ENCODE data around the gene PGM2.

The PGM2 gene

DNA sequence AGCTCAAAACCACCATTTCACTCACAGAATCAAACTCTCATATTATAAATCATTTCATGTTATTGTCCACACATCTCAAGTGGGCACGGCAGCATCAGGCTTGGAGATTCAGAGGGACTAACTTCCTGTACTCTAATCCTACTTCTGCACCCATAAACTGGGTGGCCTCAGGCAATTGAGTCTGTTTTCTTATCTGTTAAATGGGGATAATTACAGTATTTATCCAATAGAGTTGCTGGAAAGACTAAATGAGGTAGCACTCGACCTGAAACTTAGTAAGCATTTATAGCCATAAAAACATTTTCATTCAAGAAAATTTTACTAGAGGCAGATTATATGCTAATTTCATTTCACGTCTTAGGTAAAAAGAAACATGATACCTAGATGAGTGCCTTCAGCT, 77.4 kb downstream of the PGM2 start:
- H3K4me1 ChIP-seq (ENCODE audit: insufficient read depth, low read length) = no peaks in the 10 kb centered on the region
- no peak for ATAC-seq (ENCODE audit: insufficient read depth, low read depth)
- no peak overlapping the region for H3K9ac ChIP-seq (ENCODE audit: low read depth, low read length)
- no peak overlapping the region for H3K4me3 ChIP-seq (ENCODE audit: low read depth in 1 of 2, low read length in 2 of 2)
- no peaks in the 10 kb centered on the region for H3K27me3 ChIP-seq (ENCODE audit: insufficient read depth, low read length, poor library complexity)
- no peak overlapping the region for H3K27ac ChIP-seq (ENCODE audit: low read length)
- H4K20me1 ChIP-seq (ENCODE audit: insufficient read depth, low read length) = 0 out of 2 replicates have a peak, but pooled peaks cover 6% of the 10 kb centered on the region
- no peak for DNase-seq
- peaks cover 18% of the 10 kb centered on the region for H3K79me2 ChIP-seq (ENCODE audit: insufficient read depth, low read length)
- no peaks in the 10 kb centered on the region for H3K9me3 ChIP-seq (ENCODE audit: insufficient read depth, low read length, severe bottlenecking)
- H3K4me2 ChIP-seq (ENCODE audit: insufficient read depth, low read length) = no peak overlapping the region
- no peak overlapping the region for H2AFZ ChIP-seq (ENCODE audit: low read depth, low read length)
- peaks cover 26% of the 10 kb centered on the region for H3K36me3 ChIP-seq (ENCODE audit: insufficient read depth, low read length)
- TF ChIP-seq CTCF (IDR thresholded peaks at IDR 0.05; ENCODE audit: borderline replicate concordance, extremely low read depth, low read length, poor library complexity, severe bottlenecking) (no peak), EZH2 (IDR thresholded peaks at IDR 0.05; ENCODE audit: borderline replicate concordance, low read depth, low read length, severe bottlenecking) (no peak)

- no peaks in the 10 kb centered on the region for H3K27me3 ChIP-seq (ENCODE audit: insufficient read depth, low read length, poor library complexity)
- H3K4me3 ChIP-seq (ENCODE audit: low read depth in 1 of 2, low read length in 2 of 2) = no peak overlapping the region
- no peak for DNase-seq
- no peaks in the 10 kb centered on the region for H3K9me3 ChIP-seq (ENCODE audit: insufficient read depth, low read length, severe bottlenecking)
- no peak overlapping the region for H3K4me2 ChIP-seq (ENCODE audit: insufficient read depth, low read length)
- H3K9ac ChIP-seq (ENCODE audit: low read depth, low read length) = no peak overlapping the region
- no peak overlapping the region for H3K27ac ChIP-seq (ENCODE audit: low read length)
- no peaks in the 10 kb centered on the region for H3K4me1 ChIP-seq (ENCODE audit: insufficient read depth, low read length)
- peaks cover 11% of the 10 kb centered on the region for H3K79me2 ChIP-seq (ENCODE audit: insufficient read depth, low read length)
- ATAC-seq (ENCODE audit: insufficient read depth, low read depth) = no peak
- no peak for TF ChIP-seq EZH2 (IDR thresholded peaks at IDR 0.05; ENCODE audit: borderline replicate concordance, low read depth, low read length, severe bottlenecking)
- TF ChIP-seq CTCF (IDR thresholded peaks at IDR 0.05; ENCODE audit: borderline replicate concordance, extremely low read depth, low read length, poor library complexity, severe bottlenecking) = no peak
- H3K36me3 ChIP-seq (ENCODE audit: insufficient read depth, low read length) = peaks cover 26% of the 10 kb centered on the region
- H4K20me1 ChIP-seq (ENCODE audit: insufficient read depth, low read length) = 0 out of 2 replicates have a peak, but pooled peaks cover 6% of the 10 kb centered on the region
- H2AFZ ChIP-seq (ENCODE audit: low read depth, low read length) = no peak overlapping the region
These were observed 78.3 kb downstream of the PGM2 start for GRCh38 chr4:37904824-37905223.

GRCh38 chr4:37905533-37906169, 79.2 kb downstream of the PGM2 start:
- no peaks in the 10 kb centered on the region for H3K4me1 ChIP-seq (ENCODE audit: insufficient read depth, low read length)
- H3K9ac ChIP-seq (ENCODE audit: low read depth, low read length) = no peak overlapping the region
- TF ChIP-seq EZH2 (IDR thresholded peaks at IDR 0.05; ENCODE audit: borderline replicate concordance, low read depth, low read length, severe bottlenecking) (no peak), CTCF (IDR thresholded peaks at IDR 0.05; ENCODE audit: borderline replicate concordance, extremely low read depth, low read length, poor library complexity, severe bottlenecking) (no peak)
- H3K27ac ChIP-seq (ENCODE audit: low read length) = no peak overlapping the region
- no peak overlapping the region for H3K4me3 ChIP-seq (ENCODE audit: low read depth in 1 of 2, low read length in 2 of 2)
- H3K4me2 ChIP-seq (ENCODE audit: insufficient read depth, low read length) = no peak overlapping the region
- H3K36me3 ChIP-seq (ENCODE audit: insufficient read depth, low read length) = peaks cover 26% of the 10 kb centered on the region
- no peak overlapping the region for H2AFZ ChIP-seq (ENCODE audit: low read depth, low read length)
- DNase-seq = no peak
- peaks cover 11% of the 10 kb centered on the region; the same call in 1 of the 2 replicates for H3K79me2 ChIP-seq (ENCODE audit: insufficient read depth, low read length)
- H3K27me3 ChIP-seq (ENCODE audit: insufficient read depth, low read length, poor library complexity) = no peaks in the 10 kb centered on the region
- H3K9me3 ChIP-seq (ENCODE audit: insufficient read depth, low read length, severe bottlenecking) = no peaks in the 10 kb centered on the region
- H4K20me1 ChIP-seq (ENCODE audit: insufficient read depth, low read length) = 0 out of 2 replicates have a peak, but pooled peaks cover 4% of the 10 kb centered on the region
- ATAC-seq (ENCODE audit: insufficient read depth, low read depth) = no peak
